ENCODE data around the gene INTS11.

The INTS11 gene

DNA sequence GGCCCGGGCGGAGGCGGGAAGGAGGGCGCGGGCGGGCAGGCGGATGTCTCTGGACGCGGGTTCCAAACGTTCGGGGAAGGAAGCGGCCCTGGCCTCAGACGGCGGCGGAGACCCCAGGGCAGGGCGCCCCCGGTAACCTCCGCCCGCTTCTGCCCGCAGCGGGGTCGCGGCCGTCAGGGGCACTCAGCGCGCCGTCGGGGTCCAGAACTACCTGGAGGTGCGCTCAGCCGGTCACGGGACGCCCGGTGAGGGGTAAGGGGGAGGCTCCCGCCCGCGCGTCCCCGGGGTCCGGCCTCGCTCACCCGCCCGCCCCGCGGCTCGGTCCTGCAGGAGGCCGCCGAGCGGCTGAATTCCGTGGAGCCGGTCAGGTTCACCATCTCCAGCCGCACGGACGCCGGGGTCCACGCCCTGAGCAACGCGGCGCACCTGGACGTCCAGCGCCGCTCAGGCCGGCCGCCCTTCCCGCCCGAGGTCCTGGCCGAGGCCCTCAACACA, 15.7 kb downstream of the INTS11 start:
- TF ChIP-seq, protein P1, sequence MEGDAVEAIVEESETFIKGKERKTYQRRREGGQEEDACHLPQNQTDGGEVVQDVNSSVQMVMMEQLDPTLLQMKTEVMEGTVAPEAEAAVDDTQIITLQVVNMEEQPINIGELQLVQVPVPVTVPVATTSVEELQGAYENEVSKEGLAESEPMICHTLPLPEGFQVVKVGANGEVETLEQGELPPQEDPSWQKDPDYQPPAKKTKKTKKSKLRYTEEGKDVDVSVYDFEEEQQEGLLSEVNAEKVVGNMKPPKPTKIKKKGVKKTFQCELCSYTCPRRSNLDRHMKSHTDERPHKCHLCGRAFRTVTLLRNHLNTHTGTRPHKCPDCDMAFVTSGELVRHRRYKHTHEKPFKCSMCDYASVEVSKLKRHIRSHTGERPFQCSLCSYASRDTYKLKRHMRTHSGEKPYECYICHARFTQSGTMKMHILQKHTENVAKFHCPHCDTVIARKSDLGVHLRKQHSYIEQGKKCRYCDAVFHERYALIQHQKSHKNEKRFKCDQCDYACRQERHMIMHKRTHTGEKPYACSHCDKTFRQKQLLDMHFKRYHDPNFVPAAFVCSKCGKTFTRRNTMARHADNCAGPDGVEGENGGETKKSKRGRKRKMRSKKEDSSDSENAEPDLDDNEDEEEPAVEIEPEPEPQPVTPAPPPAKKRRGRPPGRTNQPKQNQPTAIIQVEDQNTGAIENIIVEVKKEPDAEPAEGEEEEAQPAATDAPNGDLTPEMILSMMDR (conservative IDR thresholded peaks at IDR 0.05; ENCODE audit: control insufficient read depth, insufficient read depth, low read depth, low read length), result no peak
- DNase-seq (ENCODE audit: low read depth), result no peak
- H3K4me3 ChIP-seq (ENCODE audit: control insufficient read depth, low read depth, low read length), result peak overlapping the region; percentile 54

DNA sequence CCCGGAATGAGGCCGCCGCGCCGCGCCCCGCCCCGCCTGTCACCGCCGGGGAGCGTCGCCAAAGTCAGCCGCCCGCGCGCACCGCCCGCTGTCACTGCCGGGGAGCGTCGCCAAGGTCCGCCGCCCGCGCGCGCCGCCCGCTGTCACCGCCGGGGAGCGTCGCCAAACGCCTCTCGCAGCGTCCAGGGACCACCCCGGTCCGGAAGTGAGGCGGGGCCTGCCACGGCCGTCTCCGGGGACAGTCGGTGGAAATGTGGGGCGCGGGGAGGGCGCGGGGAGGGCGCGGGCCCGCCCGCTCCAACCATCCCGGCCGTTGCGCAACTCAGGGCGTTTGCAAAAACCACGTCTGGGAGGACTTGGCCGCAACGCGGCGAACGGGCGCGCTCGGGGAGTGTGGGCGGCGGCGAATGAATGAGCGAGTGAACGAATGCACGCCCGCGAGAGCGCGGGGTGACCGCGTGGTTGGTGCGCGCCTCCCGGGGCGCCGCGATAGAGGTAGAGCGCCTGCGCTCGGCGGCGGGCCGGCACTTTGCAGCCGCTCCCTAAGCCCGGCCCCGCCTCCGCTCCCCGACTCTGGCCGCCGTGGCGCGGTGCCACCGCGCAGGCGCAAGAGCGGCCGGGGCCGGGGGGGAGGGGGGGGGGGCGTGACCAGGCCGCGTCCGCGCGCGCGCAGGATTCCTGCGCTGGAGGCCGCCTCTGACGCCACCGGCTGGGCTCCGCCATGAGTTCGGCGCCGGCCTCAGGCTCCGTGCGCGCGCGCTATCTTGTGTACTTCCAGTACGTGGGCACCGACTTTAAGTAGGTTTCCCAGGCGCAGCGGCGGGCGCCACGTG, 16.3 kb downstream of the INTS11 start, which contains the start of the genes ACAP3 and PUSL1:
Gene ACAP3 (minus strand): TSS at position 8 of the 833 bp plus-strand sequence. CDS start 115 bp downstream, outside the sequence.
Gene PUSL1 (plus strand): TSS at position 675 of the 833 bp plus-strand sequence. CDS start 47 bp downstream, at position 722.
- peak within 1 kb of the TSS; percentile 62 for H3K4me3 ChIP-seq (ENCODE audit: control insufficient read depth, low read depth, low read length)
- peak; percentile 94 for DNase-seq (ENCODE audit: low read depth)
- TF ChIP-seq, protein P1 (conservative IDR thresholded peaks at IDR 0.05; ENCODE audit: control insufficient read depth, insufficient read depth, low read depth, low read length), result no peak

- H3K4me3 ChIP-seq (ENCODE audit: control insufficient read depth, low read depth, low read length), result peak overlapping the region; percentile 62
- TF ChIP-seq, protein P1 (conservative IDR thresholded peaks at IDR 0.05; ENCODE audit: control insufficient read depth, insufficient read depth, low read depth, low read length), result no peak
- DNase-seq (ENCODE audit: low read depth), result no peak
These were observed 17.1 kb downstream of the INTS11 start for GRCh38 chr1:1307261-1307922.

DNA sequence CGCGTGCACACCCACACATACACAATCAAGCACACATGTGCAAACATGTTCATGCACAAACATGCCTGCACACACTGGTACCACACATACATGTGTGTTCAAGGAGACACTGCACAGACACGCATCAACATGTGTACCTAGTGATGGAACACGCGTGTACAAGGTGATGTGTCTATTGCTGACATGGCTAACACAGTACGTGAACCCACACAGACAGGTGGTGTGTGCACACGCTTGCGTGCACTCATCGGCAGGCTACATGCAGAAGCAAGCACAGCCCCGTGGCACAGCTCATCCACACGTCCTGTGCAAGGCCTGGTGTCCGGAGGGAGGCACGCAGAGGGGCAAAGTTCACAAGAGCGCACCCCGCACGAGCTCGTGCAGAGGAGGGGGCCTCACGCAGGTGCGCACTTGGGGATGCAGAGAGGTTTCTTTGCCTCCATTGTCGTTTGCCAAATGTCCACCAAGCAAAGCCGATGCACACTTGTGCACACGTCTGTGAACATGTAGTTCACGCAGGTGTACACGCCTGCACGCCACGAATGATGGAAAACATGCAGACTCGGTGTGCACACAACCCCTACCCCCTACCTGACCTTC, 17.7 kb downstream of the INTS11 start:
- peak overlapping the region; percentile 62 for H3K4me3 ChIP-seq (ENCODE audit: control insufficient read depth, low read depth, low read length)
- no peak for DNase-seq (ENCODE audit: low read depth)
- TF ChIP-seq, protein P1 (conservative IDR thresholded peaks at IDR 0.05; ENCODE audit: control insufficient read depth, insufficient read depth, low read depth, low read length), result no peak

GRCh38 chr1:1306070-1306660, 18.3 kb downstream of the INTS11 start:
- TF ChIP-seq, protein P1 (conservative IDR thresholded peaks at IDR 0.05; ENCODE audit: control insufficient read depth, insufficient read depth, low read depth, low read length), result peak; percentile 12
- peak overlapping the region; percentile 62 for H3K4me3 ChIP-seq (ENCODE audit: control insufficient read depth, low read depth, low read length)
- no peak for DNase-seq (ENCODE audit: low read depth)

All from fibroblast of mammary gland (primary cell).